Nephron (organoid): Measurements from ENCODE around the gene NPY4R.
"Not testable (repeated sequence)": the region's sequence is repeated elsewhere in the genome, so short reads cannot be mapped to it uniquely, and the experiment has no call there.

Source experiments
- H3K27ac Mint-ChIP-seq, 3 experiments: 2 replicates each; pipeline ENCODE4 v1.8.0; 2020; ENCODE audit warnings: mixed read lengths in 3 of 3, mild to moderate bottlenecking in 2 of 3, moderate library complexity in 1 of 3
- H3K27me3 Mint-ChIP-seq: 2 replicates; pipeline ENCODE4 v1.8.0; 2021; ENCODE audit warnings: low read depth, mild to moderate bottlenecking, moderate library complexity, mixed read lengths
- H3K36me3 Mint-ChIP-seq: 2 replicates; pipeline ENCODE4 v1.8.0; 2020; ENCODE audit warnings: low read depth, mixed read lengths
- H3K4me1 Mint-ChIP-seq: 2 replicates; pipeline ENCODE4 v1.8.0; 2020; ENCODE audit warnings: mixed read lengths
- H3K4me3 Mint-ChIP-seq, 3 experiments: 2 replicates each; pipeline ENCODE4 v1.8.0; 2020; ENCODE audit warnings: mild to moderate bottlenecking in 3 of 3, mixed read lengths in 3 of 3, moderate library complexity in 2 of 3
- H3K9me3 Mint-ChIP-seq: 2 replicates; pipeline ENCODE4 v1.8.0; 2020; ENCODE audit warnings: mixed read lengths
- CTCF ChIP-seq, 3 experiments: fragments of 200-600 bp; sonication (generic); IDR thresholded peaks; one replicate each; pipeline ENCODE4 v1.5.0; 2021; ENCODE audit warnings: antibody characterized with exemption in 3 of 3; ENCODE audit not compliant: unreplicated experiment in 3 of 3

NPY4R gene

DNA sequence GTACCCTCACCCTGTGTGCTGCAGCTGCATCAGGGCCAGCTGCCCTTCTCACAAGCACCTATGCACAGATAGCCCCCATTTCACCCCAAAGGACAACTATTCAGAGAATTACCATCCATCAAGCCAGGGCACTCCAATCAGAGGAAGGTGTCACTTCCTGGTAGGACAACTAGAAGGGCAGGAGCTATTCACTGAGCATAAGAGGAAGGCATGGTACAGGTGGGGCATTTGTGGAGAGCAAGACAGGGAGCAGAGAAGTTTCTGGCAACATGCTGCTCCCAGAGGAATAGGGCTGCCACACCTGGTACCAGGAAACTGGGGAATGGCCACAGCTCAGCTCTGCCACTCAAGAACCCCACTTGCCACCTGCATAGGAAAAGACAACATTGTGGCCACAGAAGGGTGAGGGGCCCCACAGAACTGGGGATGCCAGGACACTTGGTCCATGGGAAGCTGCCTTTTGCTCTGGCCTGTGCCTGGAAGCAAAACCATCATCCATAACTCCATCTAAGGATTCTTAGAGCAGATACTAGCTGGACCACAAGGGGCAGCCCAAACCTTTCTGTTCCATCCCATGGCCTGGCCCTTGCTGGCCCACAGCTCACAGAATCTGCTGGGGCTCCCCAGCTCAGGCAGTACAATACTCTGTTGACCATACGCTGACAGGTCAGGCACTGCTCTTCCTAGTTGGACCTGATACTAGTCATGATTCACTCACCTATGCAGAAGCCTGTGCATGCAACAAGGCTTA is 25.8 kb upstream of the NPY4R start:
- H3K4me3 Mint-ChIP-seq, H3K4me1 Mint-ChIP-seq, H3K27ac Mint-ChIP-seq, H3K9me3 Mint-ChIP-seq, H3K36me3 Mint-ChIP-seq, H3K27me3 Mint-ChIP-seq: not testable (repeated sequence)

- H3K4me1 Mint-ChIP-seq, H3K36me3 Mint-ChIP-seq, H3K4me3 Mint-ChIP-seq, H3K9me3 Mint-ChIP-seq, H3K27ac Mint-ChIP-seq, H3K27me3 Mint-ChIP-seq: not testable (repeated sequence)
Observed at GRCh38 chr10:46490285-46490684, 24.5 kb upstream of the NPY4R start.

DNA sequence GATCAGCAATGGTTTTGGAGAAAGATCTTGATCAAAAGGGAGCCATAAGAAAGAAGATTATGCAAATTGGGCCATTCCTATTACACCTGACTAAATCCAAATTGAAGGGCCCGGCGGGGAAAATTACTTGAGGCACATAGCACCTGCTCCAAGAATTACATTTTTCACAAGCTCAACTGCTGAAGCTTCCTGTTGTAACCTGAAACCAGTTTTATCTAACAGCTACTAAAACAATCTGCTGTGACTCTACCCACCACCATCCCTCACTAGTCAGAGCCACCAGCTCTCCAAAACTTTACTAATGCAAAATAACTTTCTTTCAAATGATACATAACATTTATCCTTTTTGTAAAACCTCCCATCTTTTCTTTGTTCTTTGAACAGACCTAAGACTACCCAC is 20.7 kb upstream of the NPY4R start:
- not testable (repeated sequence) for H3K27me3 Mint-ChIP-seq, H3K9me3 Mint-ChIP-seq, H3K4me3 Mint-ChIP-seq, H3K36me3 Mint-ChIP-seq, H3K27ac Mint-ChIP-seq, H3K4me1 Mint-ChIP-seq

GRCh38 chr10:46474746-46475320 is 9.1 kb upstream of the NPY4R start:
- not testable (repeated sequence) for H3K9me3 Mint-ChIP-seq, H3K4me3 Mint-ChIP-seq, H3K27me3 Mint-ChIP-seq, H3K27ac Mint-ChIP-seq, H3K36me3 Mint-ChIP-seq, H3K4me1 Mint-ChIP-seq

- H3K36me3 Mint-ChIP-seq, H3K4me3 Mint-ChIP-seq, H3K9me3 Mint-ChIP-seq, H3K27me3 Mint-ChIP-seq, H3K4me1 Mint-ChIP-seq, H3K27ac Mint-ChIP-seq: not testable (repeated sequence)
Observed at GRCh38 chr10:46473758-46474157, 8.0 kb upstream of the NPY4R start.

GRCh38 chr10:46470134-46470533 is 4.4 kb upstream of the NPY4R start:
- H3K9me3 Mint-ChIP-seq, H3K36me3 Mint-ChIP-seq, H3K27ac Mint-ChIP-seq, H3K4me1 Mint-ChIP-seq, H3K4me3 Mint-ChIP-seq, H3K27me3 Mint-ChIP-seq: not testable (repeated sequence)

DNA sequence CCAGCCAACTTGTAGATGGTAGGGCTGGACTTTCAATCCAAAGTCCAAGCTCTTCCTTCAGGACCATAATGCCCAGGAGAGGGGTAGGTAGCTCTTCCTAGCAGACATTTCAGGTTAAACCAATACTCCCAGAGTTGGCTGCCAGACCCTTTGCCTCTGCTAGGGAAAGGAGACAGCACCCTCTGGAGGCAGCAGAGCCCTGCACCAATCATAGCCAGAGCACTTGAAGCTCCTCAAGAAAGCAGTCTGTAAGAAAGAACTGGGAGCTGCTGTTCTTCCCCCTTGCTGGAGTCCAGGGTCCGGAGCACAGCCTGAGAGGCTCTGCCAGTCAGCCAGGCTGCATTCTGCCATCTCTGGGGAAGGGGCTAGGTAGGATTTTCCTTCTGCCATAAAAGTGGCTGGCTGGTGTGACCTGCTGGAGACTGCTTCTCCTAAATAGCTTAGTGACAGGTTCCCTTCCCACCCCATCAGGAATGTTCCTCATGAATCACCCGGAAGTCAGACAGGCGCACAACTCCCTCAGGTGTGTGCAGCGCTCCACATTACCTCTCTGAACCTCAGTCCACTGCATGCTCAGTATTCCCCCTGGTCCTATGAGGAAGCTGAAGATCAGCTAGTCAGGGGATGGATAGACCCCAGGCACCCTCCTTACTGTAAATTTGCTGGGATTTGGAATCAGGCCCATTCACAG is 2.5 kb upstream of the NPY4R start:
- not testable (repeated sequence) for H3K27ac Mint-ChIP-seq, H3K4me3 Mint-ChIP-seq, H3K27me3 Mint-ChIP-seq, H3K36me3 Mint-ChIP-seq, H3K4me1 Mint-ChIP-seq, H3K9me3 Mint-ChIP-seq
- TF ChIP-seq CTCF (IDR thresholded peaks at IDR 0.05; ENCODE audit: unreplicated experiment in 3 of 3), result peak in 2 of 3 experiments; percentile 12 to 18

DNA sequence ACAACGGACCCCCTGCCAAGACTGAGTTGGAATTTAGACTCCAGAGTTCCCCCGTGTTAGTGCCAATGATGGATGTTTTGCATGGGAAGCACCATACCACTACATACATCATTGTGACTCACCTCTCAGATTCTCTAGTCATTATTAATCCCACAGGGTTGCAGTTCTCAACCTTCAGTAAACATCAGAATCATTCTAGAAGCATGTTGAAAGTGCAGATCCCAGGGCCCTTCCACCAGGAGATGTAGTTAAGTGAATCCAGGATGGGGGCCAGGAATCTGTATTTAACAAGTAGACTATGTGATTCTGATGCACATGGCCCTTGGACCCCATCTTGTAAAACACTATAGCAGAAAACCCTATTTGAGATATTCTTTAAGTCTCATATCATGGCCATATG is 2.1 kb downstream of the NPY4R start:
- H3K27ac Mint-ChIP-seq, H3K4me3 Mint-ChIP-seq, H3K36me3 Mint-ChIP-seq, H3K9me3 Mint-ChIP-seq, H3K4me1 Mint-ChIP-seq, H3K27me3 Mint-ChIP-seq: not testable (repeated sequence)

DNA sequence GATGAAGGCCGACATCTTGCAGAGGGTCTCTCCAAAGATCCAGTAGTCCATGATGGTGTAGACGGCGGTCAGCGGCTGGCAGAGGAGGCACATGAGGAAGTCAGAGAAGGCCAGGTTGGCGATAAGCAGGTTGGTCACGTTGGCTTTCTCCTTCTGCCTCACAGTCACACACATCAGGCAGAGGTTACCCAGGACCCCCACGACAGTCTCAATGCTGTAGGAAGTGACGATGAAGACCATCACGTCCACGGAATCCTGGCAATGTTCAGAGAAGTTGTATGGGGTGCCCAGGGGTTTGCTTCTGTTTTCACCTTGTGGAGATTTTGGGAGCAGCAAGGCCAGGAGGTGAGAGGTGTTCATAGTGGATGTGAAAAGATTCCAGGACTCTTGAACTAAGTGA is 3.5 kb downstream of the NPY4R start:
- not testable (repeated sequence) for H3K27ac Mint-ChIP-seq, H3K4me1 Mint-ChIP-seq, H3K36me3 Mint-ChIP-seq, H3K27me3 Mint-ChIP-seq, H3K9me3 Mint-ChIP-seq, H3K4me3 Mint-ChIP-seq

DNA sequence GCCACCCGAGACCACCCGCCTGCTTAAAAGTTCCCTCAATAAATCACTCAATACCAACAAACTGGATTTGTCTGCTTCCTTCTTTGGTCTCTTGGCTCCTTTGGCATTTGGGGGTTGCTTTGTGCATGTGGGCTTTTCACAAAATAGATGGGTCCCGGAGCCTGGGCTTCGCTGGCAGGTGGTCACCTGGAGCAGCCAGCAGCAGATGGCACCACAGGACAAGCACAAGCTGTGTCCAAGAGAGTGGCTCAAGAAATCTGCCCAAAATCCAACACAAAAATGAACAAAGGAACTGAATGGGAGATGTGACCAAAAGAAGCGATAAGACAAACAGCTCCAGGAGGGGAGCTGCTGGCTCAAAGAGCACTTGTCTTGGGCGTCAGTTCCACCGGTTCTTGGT is 6.2 kb downstream of the NPY4R start:
- not testable (repeated sequence) for H3K4me3 Mint-ChIP-seq, H3K27me3 Mint-ChIP-seq, H3K27ac Mint-ChIP-seq, H3K4me1 Mint-ChIP-seq, H3K9me3 Mint-ChIP-seq, H3K36me3 Mint-ChIP-seq

GRCh38 chr10:46457071-46457470 is 8.7 kb downstream of the NPY4R start:
- not testable (repeated sequence) for H3K27me3 Mint-ChIP-seq, H3K27ac Mint-ChIP-seq, H3K4me3 Mint-ChIP-seq, H3K36me3 Mint-ChIP-seq, H3K4me1 Mint-ChIP-seq, H3K9me3 Mint-ChIP-seq

GRCh38 chr10:46455992-46456391 is 9.8 kb downstream of the NPY4R start:
- H3K27me3 Mint-ChIP-seq, H3K4me1 Mint-ChIP-seq, H3K4me3 Mint-ChIP-seq, H3K27ac Mint-ChIP-seq, H3K36me3 Mint-ChIP-seq, H3K9me3 Mint-ChIP-seq: not testable (repeated sequence)

GRCh38 chr10:46451365-46451764 is 14.4 kb downstream of the NPY4R start:
- H3K27ac Mint-ChIP-seq, H3K36me3 Mint-ChIP-seq, H3K9me3 Mint-ChIP-seq, H3K4me1 Mint-ChIP-seq, H3K4me3 Mint-ChIP-seq, H3K27me3 Mint-ChIP-seq: not testable (repeated sequence)

GRCh38 chr10:46450829-46451228 is 14.9 kb downstream of the NPY4R start:
- not testable (repeated sequence) for H3K36me3 Mint-ChIP-seq, H3K4me1 Mint-ChIP-seq, H3K27ac Mint-ChIP-seq, H3K4me3 Mint-ChIP-seq, H3K9me3 Mint-ChIP-seq, H3K27me3 Mint-ChIP-seq
